ENCODE data around the gene C1QTNF9B.

The C1QTNF9B gene

GRCh38 chr13:23909606-23910005 lies 12.3 kb upstream of the C1QTNF9B start:
- no peaks in the 10 kb centered on the region for H3K36me3 ChIP-seq (ENCODE audit: insufficient read depth, low read length)
- ATAC-seq (ENCODE audit: insufficient read depth, low read depth), result no peak

DNA sequence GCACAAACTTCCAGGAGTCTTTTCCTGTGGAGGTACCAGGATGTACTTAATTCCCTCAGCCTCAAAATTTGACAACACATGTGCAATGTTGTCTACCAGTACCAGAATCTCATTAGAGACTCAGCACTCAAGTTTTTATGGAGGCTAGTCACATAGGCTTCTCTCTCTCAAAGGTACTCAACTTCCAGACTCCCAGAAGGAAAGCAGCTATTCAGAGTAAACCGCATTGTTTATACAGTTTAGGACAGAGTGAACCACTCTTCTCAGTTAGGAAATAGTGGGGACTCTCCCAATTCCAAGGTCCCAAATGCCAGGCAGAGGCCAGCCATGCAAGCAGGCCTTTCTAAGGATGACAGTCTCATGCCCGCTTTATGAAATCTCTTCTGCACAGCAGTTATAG lies 8.5 kb upstream of the C1QTNF9B start:
- Histone ChIP-seq H3K4me1 (ENCODE audit: insufficient read depth, low read length) (no peaks in the 10 kb centered on the region), H3K36me3 (ENCODE audit: insufficient read depth, low read length) (no peaks in the 10 kb centered on the region), H3K27me3 (ENCODE audit: insufficient read depth, low read length, poor library complexity) (no peaks in the 10 kb centered on the region), H3K4me3 (ENCODE audit: low read depth in 1 of 2, low read length in 2 of 2) (no peak overlapping the region), H3K9me3 (ENCODE audit: insufficient read depth, low read length, severe bottlenecking) (no peaks in the 10 kb centered on the region), H3K9ac (ENCODE audit: low read depth, low read length) (no peak overlapping the region), H3K27ac (ENCODE audit: low read length) (no peak overlapping the region), H2AFZ (ENCODE audit: low read depth, low read length) (no peak overlapping the region), H4K20me1 (ENCODE audit: insufficient read depth, low read length) (no peaks in the 10 kb centered on the region), H3K4me2 (ENCODE audit: insufficient read depth, low read length) (no peak overlapping the region), H3K79me2 (ENCODE audit: insufficient read depth, low read length) (no peaks in the 10 kb centered on the region)
- ATAC-seq (ENCODE audit: insufficient read depth, low read depth) (no peak), DNase-seq (no peak)
- TF ChIP-seq, protein P1, sequence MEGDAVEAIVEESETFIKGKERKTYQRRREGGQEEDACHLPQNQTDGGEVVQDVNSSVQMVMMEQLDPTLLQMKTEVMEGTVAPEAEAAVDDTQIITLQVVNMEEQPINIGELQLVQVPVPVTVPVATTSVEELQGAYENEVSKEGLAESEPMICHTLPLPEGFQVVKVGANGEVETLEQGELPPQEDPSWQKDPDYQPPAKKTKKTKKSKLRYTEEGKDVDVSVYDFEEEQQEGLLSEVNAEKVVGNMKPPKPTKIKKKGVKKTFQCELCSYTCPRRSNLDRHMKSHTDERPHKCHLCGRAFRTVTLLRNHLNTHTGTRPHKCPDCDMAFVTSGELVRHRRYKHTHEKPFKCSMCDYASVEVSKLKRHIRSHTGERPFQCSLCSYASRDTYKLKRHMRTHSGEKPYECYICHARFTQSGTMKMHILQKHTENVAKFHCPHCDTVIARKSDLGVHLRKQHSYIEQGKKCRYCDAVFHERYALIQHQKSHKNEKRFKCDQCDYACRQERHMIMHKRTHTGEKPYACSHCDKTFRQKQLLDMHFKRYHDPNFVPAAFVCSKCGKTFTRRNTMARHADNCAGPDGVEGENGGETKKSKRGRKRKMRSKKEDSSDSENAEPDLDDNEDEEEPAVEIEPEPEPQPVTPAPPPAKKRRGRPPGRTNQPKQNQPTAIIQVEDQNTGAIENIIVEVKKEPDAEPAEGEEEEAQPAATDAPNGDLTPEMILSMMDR (IDR thresholded peaks at IDR 0.05; ENCODE audit: borderline replicate concordance, extremely low read depth, low read length, poor library complexity, severe bottlenecking), result no peak
- TF ChIP-seq EZH2 (IDR thresholded peaks at IDR 0.05; ENCODE audit: borderline replicate concordance, low read depth, low read length, severe bottlenecking), result no peak

More at GRCh38 chr13:23909606-23910005, 12.3 kb upstream of the C1QTNF9B start:
- Histone ChIP-seq H3K4me1 (ENCODE audit: insufficient read depth, low read length) (no peaks in the 10 kb centered on the region), H3K9ac (ENCODE audit: low read depth, low read length) (no peak overlapping the region), H4K20me1 (ENCODE audit: insufficient read depth, low read length) (no peaks in the 10 kb centered on the region), H3K4me2 (ENCODE audit: insufficient read depth, low read length) (no peak overlapping the region), H3K4me3 (ENCODE audit: low read depth in 1 of 2, low read length in 2 of 2) (no peak overlapping the region), H3K27ac (ENCODE audit: low read length) (no peak overlapping the region), H2AFZ (ENCODE audit: low read depth, low read length) (no peak overlapping the region), H3K27me3 (ENCODE audit: insufficient read depth, low read length, poor library complexity) (peaks cover 5% of the 10 kb centered on the region), H3K9me3 (ENCODE audit: insufficient read depth, low read length, severe bottlenecking) (no peaks in the 10 kb centered on the region), H3K79me2 (ENCODE audit: insufficient read depth, low read length) (no peaks in the 10 kb centered on the region)
- DNase-seq, result no peak
- TF ChIP-seq EZH2 (IDR thresholded peaks at IDR 0.05; ENCODE audit: borderline replicate concordance, low read depth, low read length, severe bottlenecking), result no peak
- TF ChIP-seq, protein P1 (IDR thresholded peaks at IDR 0.05; ENCODE audit: borderline replicate concordance, extremely low read depth, low read length, poor library complexity, severe bottlenecking), result no peak

GRCh38 chr13:23903906-23904280 lies 6.6 kb upstream of the C1QTNF9B start:
- no peaks in the 10 kb centered on the region for H3K27me3 ChIP-seq (ENCODE audit: insufficient read depth, low read length, poor library complexity)
- ATAC-seq (ENCODE audit: insufficient read depth, low read depth) (no peak), DNase-seq (no peak)
- no peaks in the 10 kb centered on the region for H3K9me3 ChIP-seq (ENCODE audit: insufficient read depth, low read length, severe bottlenecking)
- no peak overlapping the region for H3K9ac ChIP-seq (ENCODE audit: low read depth, low read length)
- H2AFZ ChIP-seq (ENCODE audit: low read depth, low read length), result no peak overlapping the region
- H3K4me3 ChIP-seq (ENCODE audit: low read depth in 1 of 2, low read length in 2 of 2), result no peak overlapping the region
- H4K20me1 ChIP-seq (ENCODE audit: insufficient read depth, low read length), result no peaks in the 10 kb centered on the region
- peaks cover 5% of the 10 kb centered on the region; the same call in 1 of the 2 replicates for H3K4me1 ChIP-seq (ENCODE audit: insufficient read depth, low read length)
- H3K79me2 ChIP-seq (ENCODE audit: insufficient read depth, low read length), result no peaks in the 10 kb centered on the region
- no peak overlapping the region for H3K27ac ChIP-seq (ENCODE audit: low read length)
- no peak overlapping the region for H3K4me2 ChIP-seq (ENCODE audit: insufficient read depth, low read length)
- TF ChIP-seq EZH2 (IDR thresholded peaks at IDR 0.05; ENCODE audit: borderline replicate concordance, low read depth, low read length, severe bottlenecking), result no peak
- TF ChIP-seq, protein P1 (IDR thresholded peaks at IDR 0.05; ENCODE audit: borderline replicate concordance, extremely low read depth, low read length, poor library complexity, severe bottlenecking), result no peak
- no peaks in the 10 kb centered on the region for H3K36me3 ChIP-seq (ENCODE audit: insufficient read depth, low read length)

Data from DND-41 (cell line).